NCI-H748 (cell line): Measurements from ENCODE around the gene KCNMA1.
A peak's percentile ranks its signal among the peaks of the same experiment; 100 is the strongest.

Experiments
- DNase-seq: peaks from one replicate; lab custom pipeline; 2025; ENCODE audit not compliant: unreplicated experiment; lab: John Stamatoyannopoulos, UW

The KCNMA1 gene

GRCh38 chr10:77197544-77197943 is 440.1 kb downstream of the KCNMA1 start:
- no peak for DNase-seq

GRCh38 chr10:77196614-77197013 is 441.0 kb downstream of the KCNMA1 start:
- DNase-seq = no peak

- DNase-seq = no peak
Measured at GRCh38 chr10:77195101-77195500, 442.5 kb downstream of the KCNMA1 start.

- no peak for DNase-seq
Measured at GRCh38 chr10:77193001-77193400, 444.6 kb downstream of the KCNMA1 start.

- no peak for DNase-seq
Measured at GRCh38 chr10:77192402-77192801, 445.2 kb downstream of the KCNMA1 start.

GRCh38 chr10:77191324-77192049 is 446.1 kb downstream of the KCNMA1 start:
- no peak for DNase-seq

GRCh38 chr10:77190291-77190690 is 447.3 kb downstream of the KCNMA1 start:
- no peak for DNase-seq

- DNase-seq = no peak
Measured at GRCh38 chr10:77189520-77189919, 448.1 kb downstream of the KCNMA1 start.

GRCh38 chr10:77189075-77189474 is 448.5 kb downstream of the KCNMA1 start:
- peak; percentile 72 for DNase-seq

- no peak for DNase-seq
Measured at GRCh38 chr10:77188521-77188920, 449.1 kb downstream of the KCNMA1 start.

GRCh38 chr10:77188000-77188395 is 449.6 kb downstream of the KCNMA1 start:
- DNase-seq = no peak

GRCh38 chr10:77187376-77187999 is 450.1 kb downstream of the KCNMA1 start:
- peak; percentile 10 for DNase-seq

GRCh38 chr10:77186936-77187335 is 450.7 kb downstream of the KCNMA1 start:
- DNase-seq = no peak

GRCh38 chr10:77185696-77186095 is 451.9 kb downstream of the KCNMA1 start:
- no peak for DNase-seq

- DNase-seq = no peak
Measured at GRCh38 chr10:77182803-77183202, 454.8 kb downstream of the KCNMA1 start.

- no peak for DNase-seq
Measured at GRCh38 chr10:77180794-77181193, 456.8 kb downstream of the KCNMA1 start.

- no peak for DNase-seq
Measured at GRCh38 chr10:77180104-77180503, 457.5 kb downstream of the KCNMA1 start.

GRCh38 chr10:77179015-77179695 is 458.5 kb downstream of the KCNMA1 start:
- DNase-seq = no peak

GRCh38 chr10:77177589-77177988 is 460.0 kb downstream of the KCNMA1 start:
- peak; percentile 58 for DNase-seq

- DNase-seq = no peak
Measured at GRCh38 chr10:77177161-77177560, 460.4 kb downstream of the KCNMA1 start.

- no peak for DNase-seq
Measured at GRCh38 chr10:77176232-77176631, 461.4 kb downstream of the KCNMA1 start.

GRCh38 chr10:77175631-77176222 is 461.9 kb downstream of the KCNMA1 start:
- DNase-seq = no peak
